Epithelial cell of prostate (primary cell): ENCODE measurements around the gene KCNQ1.

Experiments
- DNase-seq: peaks from one replicate; pipeline ENCODE4 v3.0.0-alpha.2; 2011; ENCODE audit warnings: low read depth, low spot score
- H3K27ac ChIP-seq: fragments of 450-650 bp; 2 replicates; pipeline ENCODE4 v1.5.1; 2017; ENCODE audit warnings: mild to moderate bottlenecking

Gene KCNQ1

DNA sequence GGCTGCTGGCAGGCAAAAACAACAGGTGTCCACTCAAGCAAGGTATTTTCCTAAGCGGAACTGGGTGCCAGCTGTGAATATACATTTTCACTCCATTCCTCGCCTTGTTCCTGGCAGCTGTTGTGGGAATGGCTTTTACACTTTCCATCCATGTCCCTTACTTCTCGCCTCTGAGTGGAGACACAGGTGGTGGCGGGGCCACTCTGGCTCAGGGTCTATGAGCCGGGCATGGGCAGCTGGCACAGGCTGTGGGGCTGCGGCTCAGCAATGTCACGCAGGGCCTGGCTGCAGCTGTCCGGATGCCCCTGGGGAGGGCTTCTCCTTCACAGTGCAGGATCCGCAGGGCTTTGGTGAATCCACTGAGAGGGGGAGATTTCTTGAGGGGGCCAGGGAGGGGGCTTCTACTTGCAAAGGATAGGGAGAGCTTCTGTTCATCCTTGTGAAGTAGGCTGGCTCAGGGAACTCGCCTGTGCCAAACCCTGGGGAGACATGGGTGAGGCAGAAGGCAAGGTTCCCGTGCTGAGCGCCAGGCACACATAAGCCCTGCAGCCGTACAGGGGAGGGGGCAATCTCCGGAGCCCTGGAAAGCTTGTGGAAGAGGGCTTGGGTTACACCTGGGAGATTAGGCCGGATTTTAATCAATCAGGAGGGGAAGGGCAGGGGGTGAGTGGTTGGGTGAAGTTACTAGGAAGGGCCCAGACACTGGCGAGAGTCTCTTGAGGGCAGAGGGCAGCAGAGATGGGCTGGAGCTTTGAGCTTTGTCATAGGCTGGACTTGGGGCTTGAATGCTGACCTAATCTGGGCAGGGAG, 209.3 kb downstream of the KCNQ1 start:
- DNase-seq = no peak
- no peak overlapping the region for H3K27ac ChIP-seq

DNA sequence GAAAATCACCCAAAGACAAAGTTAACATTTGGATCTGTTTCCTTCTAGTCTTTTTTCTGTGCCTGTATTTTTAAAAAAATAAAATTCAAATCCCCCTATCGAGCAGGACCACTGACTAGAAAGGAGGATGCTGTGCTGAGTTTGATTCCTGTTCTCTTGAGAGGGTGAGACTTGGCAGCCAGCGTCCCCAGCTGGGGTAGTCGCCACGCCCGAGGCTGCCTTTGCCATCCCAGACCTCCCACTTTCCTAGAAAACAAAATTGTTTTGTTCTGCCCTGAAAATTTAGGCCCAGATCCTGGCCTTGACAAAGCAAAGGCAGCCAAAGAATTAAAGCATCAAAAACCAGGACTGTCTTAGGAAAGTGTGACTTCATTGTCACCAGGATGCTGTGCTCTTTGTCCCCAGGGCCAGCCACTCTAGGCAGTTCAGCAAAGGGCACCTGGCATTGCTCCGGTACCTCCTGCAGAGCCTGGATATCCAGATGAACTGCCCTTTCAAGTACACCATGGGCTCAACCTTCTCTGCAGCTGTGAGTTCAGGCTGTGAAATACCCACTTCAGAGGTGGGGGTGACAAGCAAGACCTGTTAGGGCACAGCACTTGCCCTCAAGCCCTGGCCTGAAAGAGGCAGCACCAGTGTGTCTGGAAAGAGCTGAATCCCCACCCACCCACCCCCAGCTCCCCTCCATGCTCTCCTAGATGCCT, 210.4 kb downstream of the KCNQ1 start:
- H3K27ac ChIP-seq = no peak overlapping the region
- DNase-seq = no peak

DNA sequence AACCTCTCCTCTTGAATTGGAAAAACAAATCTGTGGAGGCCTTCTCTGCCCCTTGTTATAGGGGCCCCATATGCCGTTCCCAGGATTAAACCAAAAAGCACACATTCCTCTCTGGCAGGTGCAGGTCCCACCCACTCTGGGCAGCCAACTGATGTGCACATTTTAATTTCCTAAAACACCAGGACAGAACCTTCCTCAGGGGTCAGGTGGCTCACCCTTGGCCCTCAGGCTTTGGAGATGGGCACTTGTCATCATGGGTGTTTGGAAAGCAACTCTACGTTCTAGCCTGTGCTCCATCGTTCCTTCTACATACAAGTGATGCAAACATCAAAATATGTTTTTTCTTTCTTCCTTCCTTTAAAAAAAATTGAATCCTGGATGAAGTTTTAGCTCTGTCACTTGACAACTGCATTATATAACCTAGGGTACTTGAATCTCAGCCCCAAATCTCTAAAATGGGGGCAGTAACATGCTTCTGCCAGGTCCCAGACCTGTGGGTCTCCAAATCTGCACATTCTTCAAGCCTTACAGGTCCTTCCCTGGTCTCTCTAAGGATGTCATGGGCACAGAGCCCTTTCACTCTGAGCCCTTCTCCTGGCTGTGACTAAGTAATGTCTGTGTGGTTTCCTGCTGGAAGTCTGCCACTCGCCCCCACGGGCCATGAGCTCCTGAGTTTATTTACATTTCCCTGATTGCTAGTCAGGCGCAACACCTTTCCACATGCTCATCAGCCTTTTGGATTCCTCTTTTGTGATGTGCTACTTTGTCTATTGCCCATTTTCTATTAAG, 211.2 kb downstream of the KCNQ1 start:
- H3K27ac ChIP-seq = no peak overlapping the region
- DNase-seq = peak; percentile 41

DNA sequence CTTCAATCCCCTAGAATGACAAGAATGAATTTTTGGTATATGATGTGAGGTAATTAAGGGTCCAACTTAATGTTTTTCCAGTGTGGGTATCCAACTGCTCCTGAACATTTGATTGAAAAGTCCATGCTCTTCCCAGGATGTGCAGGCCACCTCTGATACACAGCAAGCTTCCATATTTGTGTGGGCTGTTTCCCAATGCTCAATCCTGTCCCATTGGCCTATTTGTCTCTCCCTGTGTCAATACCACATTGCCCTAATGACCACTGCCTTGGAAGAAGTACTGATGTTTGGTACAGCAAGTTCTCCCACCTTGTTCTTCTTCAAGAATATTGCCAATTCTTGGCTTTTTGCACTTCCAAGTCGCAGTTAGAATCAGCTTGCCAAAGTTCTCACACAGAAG, 212.1 kb downstream of the KCNQ1 start:
- DNase-seq = no peak

DNA sequence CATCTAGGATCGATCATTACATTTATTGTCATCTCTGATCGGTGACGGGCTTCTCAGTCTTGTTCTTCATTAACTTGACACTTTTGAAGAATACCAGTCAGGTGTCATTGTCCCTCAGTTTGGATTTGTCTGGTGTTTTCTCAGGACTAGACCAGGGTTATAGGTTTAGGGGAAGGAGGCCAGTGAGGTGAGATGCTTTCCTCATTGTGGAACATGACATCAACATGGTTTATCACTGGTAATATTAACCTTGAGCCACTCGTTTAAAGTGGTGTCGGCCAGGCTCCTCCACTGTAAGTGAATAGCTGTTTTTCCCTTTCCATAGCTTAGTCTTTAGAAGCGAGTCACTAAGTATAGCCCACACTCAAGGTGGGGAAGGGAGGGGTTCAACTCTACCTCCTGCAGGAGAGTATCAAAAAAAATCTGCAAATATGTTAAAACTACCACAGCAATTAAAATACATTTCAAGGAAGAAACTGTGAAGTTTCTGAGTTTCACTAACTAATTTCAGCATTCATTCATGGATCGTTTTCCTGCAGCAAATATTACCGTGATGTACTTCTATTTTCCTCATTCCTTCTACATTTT, 213.0 kb downstream of the KCNQ1 start:
- no peak for DNase-seq
- H3K27ac ChIP-seq = no peak overlapping the region

More for the DNA sequence above, 212.1 kb downstream of the KCNQ1 start:
- H3K27ac ChIP-seq = no peak overlapping the region

DNA sequence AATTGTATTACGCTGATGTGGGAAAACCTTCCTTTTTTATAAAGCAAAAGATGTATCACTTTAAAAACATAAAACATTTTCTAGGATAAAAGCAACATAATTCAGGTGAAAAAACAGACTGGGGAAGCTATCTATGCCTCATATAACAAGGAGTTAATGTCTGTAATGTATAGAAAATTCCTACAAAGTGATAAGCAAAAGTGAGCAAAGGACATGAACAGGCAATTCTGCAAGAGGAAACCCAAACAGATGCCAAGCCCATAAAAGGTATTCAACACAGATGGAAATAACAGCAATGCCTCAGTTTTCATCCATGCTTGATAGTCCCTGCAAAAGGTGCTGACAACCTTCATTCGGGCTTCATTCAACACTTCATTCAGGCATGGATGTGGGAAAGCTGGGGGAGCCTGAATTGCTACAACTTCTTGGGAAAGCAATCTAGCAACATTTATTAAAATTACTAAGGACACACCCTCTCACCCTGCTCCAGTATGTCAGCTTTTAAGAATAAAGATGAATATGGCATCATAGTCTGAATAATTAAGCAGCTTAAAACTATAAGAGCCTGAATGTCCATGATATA, 215.6 kb downstream of the KCNQ1 start:
- H3K27ac ChIP-seq = no peak overlapping the region
- no peak for DNase-seq

DNA sequence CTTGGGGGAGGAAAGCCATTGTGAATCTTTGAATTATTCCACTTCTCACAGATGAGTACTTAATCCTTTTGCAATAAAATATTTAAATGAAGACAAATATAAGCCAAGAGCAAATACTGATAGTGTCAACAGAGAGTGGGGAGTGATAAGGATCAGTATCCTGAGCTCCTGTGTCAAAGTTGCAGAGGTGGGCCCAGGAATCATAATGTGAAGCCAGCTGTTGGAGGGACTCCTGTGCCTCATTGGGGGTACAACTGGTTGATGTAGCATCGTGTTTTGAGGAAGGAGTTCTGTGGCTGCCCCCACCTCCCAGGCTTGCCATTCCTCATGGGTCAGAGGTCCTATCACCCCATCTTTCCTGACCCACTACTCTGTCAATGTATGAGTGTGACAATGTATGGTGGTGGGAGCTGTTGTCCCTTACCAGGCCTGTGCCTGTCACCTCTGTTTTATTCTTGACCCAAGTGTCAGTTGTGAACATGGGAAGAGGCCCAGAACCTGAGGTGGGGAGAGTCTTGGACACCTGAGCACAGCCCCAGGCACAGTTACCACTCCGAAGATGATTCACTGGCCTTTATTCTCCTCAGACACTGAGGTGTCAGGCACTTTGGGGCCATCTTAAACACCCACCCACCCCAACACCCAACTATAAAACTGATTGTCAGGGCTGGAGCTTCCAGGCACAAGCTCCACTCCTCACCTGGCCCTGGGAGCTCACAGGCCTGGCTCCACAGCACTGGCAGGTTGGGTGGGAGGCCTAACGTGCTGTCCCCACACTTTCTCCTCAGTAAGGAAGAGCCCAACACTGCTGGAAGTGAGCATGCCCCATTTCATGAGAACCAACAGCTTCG, 216.6 kb downstream of the KCNQ1 start:
- no peak for DNase-seq
- H3K27ac ChIP-seq = no peak overlapping the region

DNA sequence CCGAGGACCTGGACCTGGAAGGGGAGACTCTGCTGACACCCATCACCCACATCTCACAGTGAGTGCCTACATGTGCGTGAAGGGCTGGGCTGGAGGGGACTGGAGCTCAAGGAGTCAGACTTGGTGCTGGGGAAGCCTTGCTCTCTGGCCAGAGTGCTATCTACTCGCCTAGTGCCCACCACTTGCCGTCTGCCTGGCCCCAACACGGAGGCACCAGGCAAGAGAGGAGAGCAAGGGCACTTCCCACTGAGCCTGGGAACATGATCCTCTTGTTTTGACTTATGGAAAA, 217.2 kb downstream of the KCNQ1 start:
- H3K27ac ChIP-seq = no peak overlapping the region
- no peak for DNase-seq

DNA sequence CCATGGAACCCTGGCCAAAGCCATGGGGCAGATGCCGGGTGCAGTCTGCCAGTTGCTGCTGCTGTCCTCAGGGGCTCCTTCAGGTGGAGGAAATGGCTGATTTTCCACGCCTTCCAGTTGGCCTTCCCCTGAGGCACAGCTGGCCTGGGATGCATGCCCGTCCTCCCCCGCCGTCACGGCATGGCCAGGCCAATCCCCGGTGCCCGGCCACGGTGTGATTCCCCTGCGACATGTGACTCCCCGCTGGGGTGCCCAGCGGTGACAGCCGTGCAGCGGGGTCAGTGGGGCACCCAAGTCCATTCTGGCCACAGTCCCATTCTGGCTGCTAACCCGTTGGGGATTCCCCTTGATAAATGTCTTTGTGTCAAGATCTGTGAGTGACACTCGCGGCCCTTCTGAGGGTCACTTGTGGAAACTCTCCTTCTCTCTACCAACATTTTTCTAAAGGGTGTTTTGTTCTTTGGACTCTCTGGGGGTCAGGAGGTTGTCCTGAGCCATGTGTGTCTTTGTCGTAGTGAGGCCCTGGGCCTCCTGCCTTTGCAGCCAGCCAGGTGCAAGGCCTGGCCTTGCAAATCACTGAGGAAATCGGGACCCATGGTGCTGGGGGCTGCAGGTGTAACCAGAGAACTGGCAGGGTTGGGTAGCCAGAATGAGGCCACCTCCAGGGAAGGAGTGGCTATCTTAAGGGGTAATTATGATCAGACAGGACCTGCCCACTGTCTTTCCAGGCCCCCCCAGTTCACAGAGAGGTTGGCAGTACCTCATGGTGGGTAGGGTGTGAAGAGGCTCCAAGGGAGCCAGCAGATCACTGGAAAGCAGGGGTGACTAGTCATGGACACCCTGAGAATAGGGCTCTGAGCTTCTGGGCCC, 217.9 kb downstream of the KCNQ1 start:
- H3K27ac ChIP-seq = no peak overlapping the region
- no peak for DNase-seq

DNA sequence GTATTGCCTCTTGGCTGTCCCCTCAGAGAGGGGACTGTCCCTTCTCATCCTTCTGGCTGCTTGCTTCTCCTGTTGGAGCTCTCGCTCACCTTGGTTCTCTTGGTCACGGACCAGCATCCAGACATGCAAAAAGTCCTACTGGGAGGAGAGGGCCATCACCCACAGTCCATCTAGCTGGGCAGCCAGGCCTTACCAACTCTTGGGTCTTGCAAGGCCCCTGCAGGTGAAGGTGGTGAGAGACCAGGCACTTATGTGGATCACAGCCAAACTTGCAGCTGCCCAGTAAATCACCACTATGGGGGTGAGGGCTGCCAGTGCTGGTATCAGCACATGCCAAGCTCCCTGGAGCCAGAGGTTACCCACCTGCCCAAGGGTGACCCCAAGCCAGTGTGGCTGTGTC, 218.7 kb downstream of the KCNQ1 start:
- DNase-seq = no peak
- H3K27ac ChIP-seq = no peak overlapping the region

DNA sequence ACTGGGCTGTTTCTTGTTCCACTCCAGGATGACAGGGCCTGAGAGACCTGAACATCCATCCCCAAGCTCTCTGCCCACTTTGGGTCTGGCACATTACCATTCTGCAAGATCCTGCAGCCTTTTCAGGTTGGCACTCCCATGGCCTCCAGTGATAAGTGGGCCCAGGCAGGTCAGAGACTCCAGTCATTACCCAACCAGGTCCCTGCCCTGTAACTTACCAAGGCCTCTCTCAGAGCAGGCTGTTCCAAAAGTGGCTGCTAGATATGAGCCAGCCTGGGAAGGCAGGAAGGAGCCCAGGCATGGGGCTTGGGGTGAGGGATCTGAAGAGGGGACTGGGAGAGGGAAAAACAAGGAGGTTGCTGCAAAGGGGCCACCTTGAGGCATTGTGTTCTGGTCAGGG, 219.1 kb downstream of the KCNQ1 start:
- no peak for DNase-seq
- no peak overlapping the region for H3K27ac ChIP-seq

DNA sequence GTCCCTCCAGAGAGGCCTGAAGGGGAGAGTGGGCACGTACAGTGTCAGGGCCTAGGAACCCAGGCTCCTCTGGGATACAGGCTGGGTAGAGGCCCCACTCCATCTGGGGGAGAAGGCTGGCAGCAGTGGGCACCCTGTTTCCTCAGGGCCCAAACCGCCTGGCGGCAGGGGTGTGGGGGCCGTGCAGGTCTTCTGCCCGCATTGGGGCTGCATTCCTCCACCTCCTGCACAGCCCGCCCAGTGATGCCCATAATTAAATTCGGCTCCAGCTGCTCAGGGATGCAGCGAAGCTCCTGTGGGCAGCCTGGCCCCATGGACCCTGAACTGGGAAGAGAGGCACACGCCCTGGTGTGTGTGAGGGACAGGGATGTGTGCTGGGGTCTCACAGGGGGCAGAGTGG, 219.6 kb downstream of the KCNQ1 start:
- no peak overlapping the region for H3K27ac ChIP-seq
- no peak for DNase-seq

DNA sequence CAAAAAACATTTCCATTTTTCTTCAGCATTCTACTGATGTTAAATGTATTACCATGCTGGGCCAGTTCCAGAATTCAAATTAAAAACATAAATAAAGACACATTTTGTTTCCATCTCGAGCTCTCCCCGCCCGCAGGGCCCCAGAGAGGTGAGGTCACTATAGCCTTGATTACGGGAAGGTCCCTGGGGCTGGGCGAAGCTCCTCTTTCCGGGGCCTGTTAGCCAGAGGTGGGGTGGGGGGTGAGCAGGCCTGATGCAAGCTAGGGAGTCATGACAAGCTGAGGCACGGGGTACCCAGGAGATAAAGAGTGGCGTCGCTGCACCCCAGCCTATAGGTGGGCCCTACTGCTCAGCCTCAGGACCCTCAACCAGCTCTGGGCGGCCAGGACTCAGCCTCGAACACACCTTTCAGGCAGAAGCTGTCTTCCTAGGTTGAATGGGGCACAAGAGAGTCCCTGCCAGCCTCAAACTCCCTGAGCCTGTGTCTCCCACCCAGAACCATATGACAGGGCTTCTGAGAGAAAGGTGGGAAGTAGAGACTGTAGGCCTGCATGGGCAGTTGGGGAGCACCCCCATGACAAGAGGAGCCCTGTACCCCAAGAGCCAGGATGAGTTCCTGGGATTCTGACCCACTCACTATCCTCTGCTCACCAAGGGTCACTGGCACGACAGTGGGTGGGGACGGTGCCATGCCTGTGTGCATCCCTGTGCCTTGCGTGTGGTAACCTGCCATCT, 220.2 kb downstream of the KCNQ1 start:
- no peak overlapping the region for H3K27ac ChIP-seq
- DNase-seq = no peak

DNA sequence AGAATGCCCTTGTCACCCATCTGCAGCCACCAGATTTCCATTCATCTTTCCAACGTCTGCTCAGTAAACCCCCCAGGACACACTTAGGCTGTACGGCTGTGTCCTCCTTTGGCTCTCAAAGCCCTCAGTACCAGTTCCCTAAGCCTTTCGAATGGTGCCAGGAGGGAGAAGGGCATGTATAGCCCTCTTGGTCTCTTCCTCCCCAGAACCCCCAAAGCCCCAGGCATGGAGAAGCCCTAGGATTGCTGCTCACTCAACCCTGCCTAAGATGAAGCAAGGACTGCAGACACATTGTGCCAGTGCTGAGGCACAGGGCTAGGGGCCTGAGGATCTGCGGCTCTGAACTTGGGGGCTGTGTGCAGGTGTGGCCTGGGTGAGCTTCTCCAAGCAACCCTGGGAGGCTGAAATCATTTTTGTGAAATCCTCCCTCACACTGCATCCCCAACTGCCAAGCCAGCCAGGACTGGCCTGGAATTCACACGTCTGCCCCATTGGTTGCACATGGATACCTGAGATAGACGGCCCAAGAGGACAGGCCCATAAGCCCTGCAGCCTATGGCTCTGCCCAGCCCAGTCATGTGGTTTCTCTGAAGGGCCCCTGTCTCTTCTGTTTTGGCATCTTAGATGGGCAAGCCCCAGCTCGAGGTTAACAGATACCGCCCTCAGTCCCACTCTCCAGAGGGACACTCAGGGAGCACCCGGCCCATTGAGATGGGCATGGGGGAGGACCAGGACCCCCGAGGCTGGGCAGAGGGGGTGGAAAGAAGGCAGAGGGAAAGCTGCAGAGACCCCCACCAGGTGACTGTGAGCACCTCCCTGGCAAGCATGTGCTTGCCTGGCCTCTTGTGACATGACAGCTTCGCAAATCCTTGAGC, 221.0 kb downstream of the KCNQ1 start:
- no peak overlapping the region for H3K27ac ChIP-seq
- DNase-seq = no peak

DNA sequence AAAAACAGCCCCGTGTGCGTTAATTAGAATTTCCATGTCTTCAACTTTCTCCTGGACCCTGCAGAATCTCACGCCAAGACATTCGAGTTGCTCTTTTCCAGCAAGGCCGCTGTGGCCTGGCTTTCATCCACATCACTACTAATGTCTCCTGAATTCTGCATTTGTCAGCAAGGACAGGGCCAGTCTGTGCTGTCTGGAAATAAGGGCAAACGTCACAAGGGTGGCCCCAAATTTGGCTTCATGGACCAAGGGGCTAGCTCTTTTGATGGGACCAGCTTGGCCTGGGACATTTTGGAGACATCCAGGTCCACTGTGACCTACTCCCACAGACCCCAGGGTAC, 221.6 kb downstream of the KCNQ1 start:
- DNase-seq = no peak
- no peak overlapping the region for H3K27ac ChIP-seq

DNA sequence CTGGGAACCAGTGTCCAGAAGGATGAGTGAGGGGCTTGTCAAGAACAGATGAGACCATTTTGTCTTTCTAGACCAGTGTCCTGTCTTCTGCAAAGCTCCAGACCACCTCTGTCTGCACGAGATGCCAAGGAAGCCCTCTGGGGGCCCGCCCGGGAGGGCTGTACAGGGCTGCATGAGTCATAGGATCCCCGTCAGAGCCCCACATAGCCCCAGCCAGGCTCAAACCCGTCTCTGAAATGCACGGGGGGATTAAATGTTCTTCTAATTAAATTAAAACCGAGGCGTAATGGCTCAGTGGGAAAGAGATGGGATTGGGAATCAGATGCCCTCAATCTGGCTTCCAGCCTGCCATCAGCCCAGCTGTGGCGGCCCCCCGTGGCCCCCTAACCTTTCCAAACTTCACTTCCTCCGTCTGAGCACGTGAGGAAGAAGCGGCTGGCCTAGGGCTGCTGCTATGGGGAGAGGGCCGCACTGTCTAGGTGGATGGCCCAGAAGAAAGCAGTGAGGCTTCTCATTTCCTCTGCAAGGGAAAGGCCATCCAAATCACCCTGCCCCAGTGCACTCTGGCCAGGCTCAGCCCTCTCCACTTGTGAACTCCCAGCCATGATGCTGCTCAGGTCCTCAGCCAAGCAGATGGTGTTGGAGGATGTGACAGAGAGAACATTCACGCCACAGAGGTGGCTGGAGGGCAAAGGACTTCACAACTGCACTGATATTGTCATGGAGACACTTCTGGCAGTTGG, 222.2 kb downstream of the KCNQ1 start:
- no peak overlapping the region for H3K27ac ChIP-seq
- no peak for DNase-seq

DNA sequence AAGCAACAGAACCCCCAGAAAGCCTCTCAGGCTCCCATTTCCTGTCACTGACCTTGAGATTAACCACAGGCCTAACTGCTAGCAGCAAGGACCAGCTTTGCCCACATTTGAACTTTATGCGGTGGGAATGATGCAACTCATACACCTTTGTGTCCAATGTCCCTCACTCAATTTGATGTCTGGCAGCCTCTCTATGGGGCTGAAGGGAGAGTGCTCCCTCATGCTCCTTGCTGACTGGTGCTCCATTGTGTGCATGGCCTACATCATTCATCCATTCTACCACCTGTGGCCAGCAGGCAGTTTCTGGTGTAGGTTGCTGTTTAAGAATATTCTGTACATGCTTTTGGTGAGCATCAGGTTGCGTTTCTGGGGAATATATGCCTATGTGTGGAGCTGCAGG, 223.1 kb downstream of the KCNQ1 start:
- no peak for DNase-seq
- H3K27ac ChIP-seq = no peak overlapping the region
